ENCODE measurements around the gene KIR2DL1.
"Not testable (repeated sequence)": the region's sequence is repeated elsewhere in the genome, so short reads cannot be mapped to it uniquely, and the experiment has no call there.

Gene KIR2DL1

DNA sequence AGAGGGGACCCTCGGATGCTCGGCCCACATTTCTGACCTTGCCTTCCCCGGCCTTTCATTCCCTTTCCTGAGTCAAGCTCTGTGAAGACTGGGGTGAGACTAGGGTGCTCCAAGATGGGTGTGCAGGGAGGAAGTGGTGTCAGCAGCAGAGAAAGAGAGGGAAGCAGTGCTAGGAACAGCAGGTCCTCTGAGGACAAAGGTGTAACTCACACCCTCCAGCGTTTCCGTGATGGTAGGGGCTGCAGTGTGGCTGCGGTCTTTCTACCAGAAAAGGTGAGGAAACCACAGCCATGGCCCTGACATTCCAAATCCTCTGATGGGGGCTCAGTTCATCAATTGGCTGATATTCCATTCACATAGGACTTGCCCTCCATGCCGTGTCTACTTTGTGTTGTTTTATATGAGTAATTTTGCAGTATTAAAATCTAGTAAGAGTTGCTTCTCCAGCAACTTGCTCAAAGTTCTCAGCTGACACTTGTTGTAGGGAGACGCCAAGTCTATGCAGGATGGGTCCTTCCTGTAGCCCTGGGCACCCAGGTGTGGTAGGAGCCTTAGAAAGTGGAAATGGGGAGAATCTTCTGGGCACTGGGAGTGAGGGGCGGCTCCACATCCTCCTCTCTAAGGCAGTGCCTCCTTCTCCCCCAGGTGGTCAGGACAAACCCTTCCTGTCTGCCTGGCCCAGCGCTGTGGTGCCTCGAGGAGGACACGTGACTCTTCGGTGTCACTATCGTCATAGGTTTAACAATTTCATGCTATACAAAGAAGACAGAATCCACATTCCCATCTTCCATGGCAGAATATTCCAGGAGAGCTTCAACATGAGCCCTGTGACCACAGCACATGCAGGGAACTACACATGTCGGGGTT, 48.3 kb downstream of the KIR2DL1 start:
- DNase-seq (no peak), ATAC-seq (peak; percentile 23)

- not testable (repeated sequence) for ATAC-seq, DNase-seq
Measured at GRCh38 chr19:54824416-54824815, 54.8 kb downstream of the KIR2DL1 start.

GRCh38 chr19:54825326-54825725, 55.7 kb downstream of the KIR2DL1 start:
- not testable (repeated sequence) for DNase-seq, ATAC-seq

DNA sequence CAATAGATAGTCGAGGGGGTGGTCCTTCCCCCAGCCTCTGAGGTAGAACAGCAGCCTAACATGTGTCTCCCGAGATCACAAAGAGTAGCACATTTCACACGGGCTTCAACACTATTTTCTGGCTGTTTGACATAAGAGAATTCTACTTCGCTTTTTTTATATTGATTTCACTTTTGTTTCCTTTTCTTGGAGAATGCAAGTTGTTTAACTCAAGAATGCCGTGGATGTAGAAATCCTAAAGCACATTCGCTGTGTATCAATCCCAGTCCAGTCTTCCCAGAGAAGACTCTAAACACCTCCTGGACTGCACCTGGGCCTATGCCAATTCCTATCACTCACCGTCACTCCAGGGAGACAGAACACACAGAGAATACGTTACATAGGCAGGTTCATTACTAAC, 58.5 kb downstream of the KIR2DL1 start:
- not testable (repeated sequence) for ATAC-seq, DNase-seq

- ATAC-seq, DNase-seq: not testable (repeated sequence)
Measured at GRCh38 chr19:54832496-54832895, 62.9 kb downstream of the KIR2DL1 start, which contains the start of gene KIR2DS4. Gene KIR2DS4, plus strand, starts transcription at chr19:54832676.
